ENCODE data around the gene SLC47A1.

SLC47A1 gene

DNA sequence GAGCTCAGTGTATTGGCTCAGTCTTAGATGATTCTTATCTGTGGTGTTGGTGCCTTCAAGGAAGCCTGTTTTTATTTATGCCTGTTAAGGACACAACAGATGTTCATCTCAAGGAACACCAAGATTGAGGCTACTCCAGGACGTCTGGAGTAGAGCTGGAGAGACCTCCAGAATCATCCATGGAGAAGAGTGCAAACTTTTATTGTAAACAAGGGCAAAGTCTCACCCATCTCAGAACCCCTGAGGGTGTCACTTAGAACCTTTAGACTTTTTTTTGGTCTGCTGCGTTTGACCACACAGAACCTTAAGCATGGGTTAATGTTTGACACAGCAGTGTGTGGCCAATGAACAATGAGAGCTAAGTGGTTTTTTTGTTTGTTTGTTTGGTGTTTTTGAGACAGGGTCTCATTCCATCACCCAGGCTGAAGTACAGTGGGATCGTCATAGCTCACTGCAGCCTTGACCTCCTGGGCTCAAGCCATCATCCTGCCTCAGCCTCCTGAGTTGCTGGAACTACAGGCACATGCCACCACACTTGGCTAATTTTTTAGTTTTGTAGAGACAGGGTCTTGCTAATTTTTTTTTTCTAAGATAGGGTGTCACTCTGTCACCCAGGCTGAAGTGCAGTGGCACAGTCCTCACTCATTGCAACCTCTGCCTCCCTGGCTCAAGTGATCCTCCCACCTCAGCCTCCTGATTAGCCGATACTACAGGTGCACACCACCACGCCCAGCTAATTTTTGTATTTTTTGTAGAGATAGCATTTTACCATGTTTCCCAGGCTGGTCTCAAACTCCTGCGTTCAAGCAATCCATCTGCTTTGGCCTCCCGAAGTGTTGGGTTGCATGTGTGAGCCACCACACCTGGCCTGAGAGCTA lies 16.3 kb downstream of the SLC47A1 start:
- Histone ChIP-seq H3K4me1 (ENCODE audit: control insufficient read depth, insufficient read depth, low read length) (peaks cover 27% of the 10 kb centered on the region), H3K36me3 (ENCODE audit: control insufficient read depth, insufficient read depth, low read length) (no peaks in the 10 kb centered on the region), H3K4me3 (ENCODE audit: low read length) (no peak overlapping the region), H3K9me3 (ENCODE audit: control insufficient read depth, low read length) (no peaks in the 10 kb centered on the region), H3K9ac (ENCODE audit: low read length) (no peak overlapping the region), H3K27me3 (ENCODE audit: control insufficient read depth, insufficient read depth, low read length) (no peaks in the 10 kb centered on the region)

GRCh38 chr17:19551165-19551564 lies 17.5 kb downstream of the SLC47A1 start:
- no peak overlapping the region for H3K9ac ChIP-seq (ENCODE audit: low read length)
- H3K36me3 ChIP-seq (ENCODE audit: control insufficient read depth, insufficient read depth, low read length) = no peaks in the 10 kb centered on the region
- no peak overlapping the region for H3K4me3 ChIP-seq (ENCODE audit: low read length)
- peaks cover 26% of the 10 kb centered on the region for H3K4me1 ChIP-seq (ENCODE audit: control insufficient read depth, insufficient read depth, low read length)
- H3K9me3 ChIP-seq (ENCODE audit: control insufficient read depth, low read length) = no peaks in the 10 kb centered on the region
- no peaks in the 10 kb centered on the region for H3K27me3 ChIP-seq (ENCODE audit: control insufficient read depth, insufficient read depth, low read length)

- H3K36me3 ChIP-seq (ENCODE audit: control insufficient read depth, insufficient read depth, low read length) = no peaks in the 10 kb centered on the region
- H3K4me3 ChIP-seq (ENCODE audit: low read length) = no peak overlapping the region
- no peaks in the 10 kb centered on the region for H3K27me3 ChIP-seq (ENCODE audit: control insufficient read depth, insufficient read depth, low read length)
- H3K9ac ChIP-seq (ENCODE audit: low read length) = no peak overlapping the region
- H3K4me1 ChIP-seq (ENCODE audit: control insufficient read depth, insufficient read depth, low read length) = peaks cover 20% of the 10 kb centered on the region
- H3K9me3 ChIP-seq (ENCODE audit: control insufficient read depth, low read length) = no peaks in the 10 kb centered on the region
Observed at GRCh38 chr17:19551591-19552148, 18.0 kb downstream of the SLC47A1 start.

DNA sequence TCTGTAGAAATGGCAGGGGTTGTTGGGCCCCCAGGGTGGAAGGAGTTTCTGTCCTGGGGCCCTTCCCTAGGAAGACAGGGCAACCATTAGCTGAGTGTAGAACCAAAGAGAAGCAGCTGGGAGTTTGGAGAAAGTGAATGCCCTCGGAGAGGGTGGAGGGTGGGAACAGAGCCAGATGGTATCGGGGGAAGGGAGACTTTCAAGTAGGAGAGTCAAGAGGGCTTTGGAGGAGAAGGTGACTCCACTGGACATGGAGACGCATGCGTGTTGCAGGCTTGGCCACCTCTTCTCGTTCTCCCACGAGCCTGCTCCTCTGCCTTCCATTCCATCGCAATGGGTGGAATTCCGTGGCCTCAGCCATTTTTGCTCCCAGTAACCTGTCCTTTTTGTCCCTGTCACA lies 19.4 kb downstream of the SLC47A1 start:
- no peaks in the 10 kb centered on the region for H3K27me3 ChIP-seq (ENCODE audit: control insufficient read depth, insufficient read depth, low read length)
- no peaks in the 10 kb centered on the region for H3K36me3 ChIP-seq (ENCODE audit: control insufficient read depth, insufficient read depth, low read length)
- peaks cover 16% of the 10 kb centered on the region for H3K4me1 ChIP-seq (ENCODE audit: control insufficient read depth, insufficient read depth, low read length)
- H3K4me3 ChIP-seq (ENCODE audit: low read length) = no peak overlapping the region
- H3K9ac ChIP-seq (ENCODE audit: low read length) = no peak overlapping the region
- no peaks in the 10 kb centered on the region for H3K9me3 ChIP-seq (ENCODE audit: control insufficient read depth, low read length)

DNA sequence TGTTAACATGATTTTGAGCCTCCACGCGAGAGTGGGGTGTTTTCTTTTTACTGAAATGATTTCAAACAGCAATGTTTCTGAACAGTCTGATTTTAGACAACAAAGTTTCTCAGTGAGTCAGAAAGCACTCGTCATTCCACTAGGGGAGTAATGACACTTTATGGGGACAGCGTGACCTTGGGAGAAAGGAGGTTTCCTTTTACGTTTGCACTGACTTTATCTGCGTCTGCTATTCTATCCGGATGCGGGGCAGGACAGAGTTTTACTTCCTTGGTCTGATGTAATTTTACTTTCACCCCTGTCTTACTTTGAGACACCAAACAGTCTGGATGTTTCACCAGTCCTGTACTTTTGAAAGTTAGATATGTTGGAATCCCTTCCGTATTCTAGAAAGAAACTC lies 20.7 kb downstream of the SLC47A1 start:
- no peaks in the 10 kb centered on the region for H3K9me3 ChIP-seq (ENCODE audit: control insufficient read depth, low read length)
- peaks cover 16% of the 10 kb centered on the region for H3K4me1 ChIP-seq (ENCODE audit: control insufficient read depth, insufficient read depth, low read length)
- no peak overlapping the region for H3K4me3 ChIP-seq (ENCODE audit: low read length)
- H3K9ac ChIP-seq (ENCODE audit: low read length) = no peak overlapping the region
- no peaks in the 10 kb centered on the region for H3K36me3 ChIP-seq (ENCODE audit: control insufficient read depth, insufficient read depth, low read length)
- no peaks in the 10 kb centered on the region for H3K27me3 ChIP-seq (ENCODE audit: control insufficient read depth, insufficient read depth, low read length)

- Histone ChIP-seq H3K4me1 (ENCODE audit: control insufficient read depth, insufficient read depth, low read length) (peaks cover 12% of the 10 kb centered on the region), H3K9ac (ENCODE audit: low read length) (no peak overlapping the region), H3K36me3 (ENCODE audit: control insufficient read depth, insufficient read depth, low read length) (no peaks in the 10 kb centered on the region), H3K27me3 (ENCODE audit: control insufficient read depth, insufficient read depth, low read length) (no peaks in the 10 kb centered on the region), H3K9me3 (ENCODE audit: control insufficient read depth, low read length) (no peaks in the 10 kb centered on the region), H3K4me3 (ENCODE audit: low read length) (no peak overlapping the region)
Observed at GRCh38 chr17:19555746-19556145, 22.1 kb downstream of the SLC47A1 start.

DNA sequence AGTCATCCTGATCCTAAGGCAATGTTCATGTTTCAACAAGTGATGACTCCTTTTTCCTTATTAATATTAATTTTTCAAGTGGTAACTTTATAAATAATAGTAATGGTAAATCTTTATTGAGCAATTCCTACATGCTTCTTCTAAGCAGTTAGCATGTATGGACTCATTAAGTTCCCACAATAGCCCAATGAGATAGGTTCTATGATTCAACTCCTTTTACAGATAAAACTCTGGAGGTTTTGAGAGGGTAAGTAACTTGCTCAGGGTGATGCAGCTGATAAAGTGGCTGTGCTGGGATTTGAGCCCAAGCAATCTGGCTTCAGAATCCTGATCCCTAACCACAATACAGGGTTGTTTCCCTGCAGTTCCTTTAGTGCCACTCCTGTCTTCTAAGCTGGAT lies 25.3 kb downstream of the SLC47A1 start:
- no peaks in the 10 kb centered on the region for H3K27me3 ChIP-seq (ENCODE audit: control insufficient read depth, insufficient read depth, low read length)
- no peak overlapping the region for H3K9ac ChIP-seq (ENCODE audit: low read length)
- no peaks in the 10 kb centered on the region for H3K9me3 ChIP-seq (ENCODE audit: control insufficient read depth, low read length)
- no peaks in the 10 kb centered on the region for H3K36me3 ChIP-seq (ENCODE audit: control insufficient read depth, insufficient read depth, low read length)
- no peaks in the 10 kb centered on the region for H3K4me1 ChIP-seq (ENCODE audit: control insufficient read depth, insufficient read depth, low read length)
- no peak overlapping the region for H3K4me3 ChIP-seq (ENCODE audit: low read length)

GRCh38 chr17:19561697-19562318 lies 28.2 kb downstream of the SLC47A1 start:
- Histone ChIP-seq H3K36me3 (ENCODE audit: control insufficient read depth, insufficient read depth, low read length) (no peaks in the 10 kb centered on the region), H3K4me3 (ENCODE audit: low read length) (no peak overlapping the region)

DNA sequence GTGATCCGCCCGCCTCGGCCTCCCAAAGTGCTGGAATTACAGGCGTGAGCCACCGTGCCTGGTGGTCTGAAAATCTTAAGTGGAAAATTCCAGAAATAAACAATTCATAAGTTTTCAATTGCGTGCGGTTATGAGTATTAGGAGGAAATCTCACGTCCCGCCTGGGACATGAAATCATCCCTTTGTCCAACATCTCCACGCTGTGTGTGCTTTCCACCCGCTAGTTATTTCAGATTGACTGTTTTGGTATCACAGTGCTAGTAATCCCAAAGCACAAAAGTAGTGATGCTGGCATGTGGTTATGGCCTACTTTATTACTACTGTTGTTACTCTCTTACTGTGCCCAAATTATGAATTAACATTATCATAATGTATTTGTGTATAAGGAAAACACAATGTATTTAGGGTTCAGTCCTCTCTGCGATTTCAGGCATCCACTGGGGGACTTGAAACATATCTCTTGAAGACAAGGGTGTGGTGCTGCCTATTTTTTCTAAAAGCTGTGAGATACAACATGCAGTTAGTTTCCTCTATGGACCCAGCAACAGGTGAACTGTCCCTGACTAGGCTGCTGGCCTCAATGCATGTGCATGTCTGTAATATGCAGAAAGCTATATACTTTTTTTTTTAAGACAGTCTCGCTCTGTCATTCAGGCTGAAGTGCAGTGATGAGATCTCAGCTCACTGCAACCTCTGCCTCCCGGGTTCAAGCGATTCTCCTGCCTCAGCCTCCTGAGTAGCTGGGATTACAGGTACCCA lies 32.3 kb downstream of the SLC47A1 start:
- H3K36me3 ChIP-seq (ENCODE audit: control insufficient read depth, insufficient read depth, low read length) = no peaks in the 10 kb centered on the region
- H3K9ac ChIP-seq (ENCODE audit: low read length) = no peak overlapping the region
- no peaks in the 10 kb centered on the region for H3K4me1 ChIP-seq (ENCODE audit: control insufficient read depth, insufficient read depth, low read length)
- no peaks in the 10 kb centered on the region for H3K27me3 ChIP-seq (ENCODE audit: control insufficient read depth, insufficient read depth, low read length)
- no peak overlapping the region for H3K4me3 ChIP-seq (ENCODE audit: low read length)
- H3K9me3 ChIP-seq (ENCODE audit: control insufficient read depth, low read length) = no peaks in the 10 kb centered on the region

More at GRCh38 chr17:19561697-19562318, 28.2 kb downstream of the SLC47A1 start:
- no peaks in the 10 kb centered on the region for H3K4me1 ChIP-seq (ENCODE audit: control insufficient read depth, insufficient read depth, low read length)
- no peak overlapping the region for H3K9ac ChIP-seq (ENCODE audit: low read length)
- H3K27me3 ChIP-seq (ENCODE audit: control insufficient read depth, insufficient read depth, low read length) = no peaks in the 10 kb centered on the region
- H3K9me3 ChIP-seq (ENCODE audit: control insufficient read depth, low read length) = no peaks in the 10 kb centered on the region

DNA sequence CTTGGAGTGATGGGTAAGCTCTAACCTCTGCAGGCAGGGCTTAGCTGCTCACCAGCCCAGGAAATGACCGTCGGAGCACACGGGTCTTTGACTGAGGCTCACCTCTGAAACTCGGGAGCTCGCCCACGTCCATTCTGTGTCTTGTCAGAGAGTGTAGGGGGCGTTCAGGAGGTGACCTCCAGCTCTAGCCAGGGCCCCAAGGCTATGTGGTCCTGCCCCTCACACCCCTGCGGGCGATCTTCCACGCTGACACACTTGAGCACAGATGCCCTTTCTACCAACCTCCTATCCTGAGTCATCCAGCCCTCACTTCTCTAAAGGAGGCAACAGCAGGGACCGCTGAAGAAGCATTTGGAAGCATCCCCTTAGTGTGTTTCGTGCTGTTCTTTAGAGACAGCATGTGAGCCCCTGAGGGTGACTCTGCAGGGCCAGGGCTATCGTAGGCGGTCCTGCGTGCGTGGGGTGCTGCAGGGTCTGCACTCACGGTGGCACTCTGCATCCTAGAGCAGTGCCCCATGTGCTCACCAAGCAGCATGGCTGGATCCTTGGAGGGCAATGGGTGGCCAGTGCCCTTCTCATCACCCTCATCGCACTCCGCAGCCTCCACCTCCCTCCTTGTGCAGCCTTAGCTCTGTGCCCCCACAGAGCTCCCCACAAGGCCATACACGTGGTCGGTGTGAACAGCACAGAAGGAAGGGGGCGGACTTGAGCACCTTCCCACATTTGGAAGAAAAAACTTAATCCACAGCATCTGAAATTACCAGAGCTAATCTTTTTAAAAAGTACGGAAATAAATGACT lies 33.8 kb downstream of the SLC47A1 start:
- no peaks in the 10 kb centered on the region for H3K36me3 ChIP-seq (ENCODE audit: control insufficient read depth, insufficient read depth, low read length)
- no peaks in the 10 kb centered on the region for H3K27me3 ChIP-seq (ENCODE audit: control insufficient read depth, insufficient read depth, low read length)
- H3K9me3 ChIP-seq (ENCODE audit: control insufficient read depth, low read length) = no peaks in the 10 kb centered on the region
- H3K4me1 ChIP-seq (ENCODE audit: control insufficient read depth, insufficient read depth, low read length) = no peaks in the 10 kb centered on the region
- H3K9ac ChIP-seq (ENCODE audit: low read length) = no peak overlapping the region
- no peak overlapping the region for H3K4me3 ChIP-seq (ENCODE audit: low read length)

- no peaks in the 10 kb centered on the region for H3K4me1 ChIP-seq (ENCODE audit: control insufficient read depth, insufficient read depth, low read length)
- no peak overlapping the region for H3K9ac ChIP-seq (ENCODE audit: low read length)
- H3K27me3 ChIP-seq (ENCODE audit: control insufficient read depth, insufficient read depth, low read length) = no peaks in the 10 kb centered on the region
- no peaks in the 10 kb centered on the region for H3K9me3 ChIP-seq (ENCODE audit: control insufficient read depth, low read length)
- H3K36me3 ChIP-seq (ENCODE audit: control insufficient read depth, insufficient read depth, low read length) = no peaks in the 10 kb centered on the region
- H3K4me3 ChIP-seq (ENCODE audit: low read length) = no peak overlapping the region
Observed at GRCh38 chr17:19568016-19568350, 34.3 kb downstream of the SLC47A1 start.

All from mucosa of stomach (tissue), 1 donor.